ENCODE data around the gene CTNNA2. TPM values are rescaled to one million over a fixed set of nuclear protein-coding genes. Genes with fewer than 3 reads are reported as not detected.

CTNNA2 gene
- total and polyA plus RNA-seq, 9 of the 15 experiments (the other 6 are each of a cell fraction or from before 2014, with no cell fraction given): 0.03 to 0.40 (median 0.15) TPM

DNA sequence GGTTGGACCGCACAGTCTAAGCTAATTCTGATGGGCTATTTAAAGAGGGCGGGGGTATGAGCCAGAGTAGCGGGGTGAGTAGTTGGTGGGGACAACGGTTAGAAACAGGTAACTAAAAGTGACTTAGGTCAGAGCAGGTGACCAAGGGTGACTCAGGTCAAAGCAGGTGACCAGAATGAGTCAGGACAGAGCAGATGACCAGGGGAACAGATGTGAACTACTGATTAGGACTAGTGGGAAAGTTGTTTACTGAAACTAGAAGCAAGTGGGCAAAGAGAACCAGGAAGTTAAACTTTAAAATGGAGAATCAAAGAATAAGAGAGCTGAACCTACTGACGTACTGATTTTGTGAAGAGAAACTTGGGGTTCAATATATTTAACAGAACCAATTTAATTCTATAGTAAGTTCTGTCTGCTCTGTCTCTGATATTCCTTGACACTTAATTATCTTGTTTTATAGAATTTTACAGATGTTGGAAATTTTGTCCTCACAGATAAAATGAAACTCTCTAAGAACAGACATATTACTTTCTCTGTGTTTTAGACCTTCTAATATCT, 799.5 kb downstream of the CTNNA2 start (continued):
- no peak for TF ChIP-seq PRPF4 (IDR thresholded peaks at IDR 0.05; ENCODE audit: insufficient read depth, low read depth, low read length, poor library complexity, severe bottlenecking)
- TF ChIP-seq, protein P1, sequence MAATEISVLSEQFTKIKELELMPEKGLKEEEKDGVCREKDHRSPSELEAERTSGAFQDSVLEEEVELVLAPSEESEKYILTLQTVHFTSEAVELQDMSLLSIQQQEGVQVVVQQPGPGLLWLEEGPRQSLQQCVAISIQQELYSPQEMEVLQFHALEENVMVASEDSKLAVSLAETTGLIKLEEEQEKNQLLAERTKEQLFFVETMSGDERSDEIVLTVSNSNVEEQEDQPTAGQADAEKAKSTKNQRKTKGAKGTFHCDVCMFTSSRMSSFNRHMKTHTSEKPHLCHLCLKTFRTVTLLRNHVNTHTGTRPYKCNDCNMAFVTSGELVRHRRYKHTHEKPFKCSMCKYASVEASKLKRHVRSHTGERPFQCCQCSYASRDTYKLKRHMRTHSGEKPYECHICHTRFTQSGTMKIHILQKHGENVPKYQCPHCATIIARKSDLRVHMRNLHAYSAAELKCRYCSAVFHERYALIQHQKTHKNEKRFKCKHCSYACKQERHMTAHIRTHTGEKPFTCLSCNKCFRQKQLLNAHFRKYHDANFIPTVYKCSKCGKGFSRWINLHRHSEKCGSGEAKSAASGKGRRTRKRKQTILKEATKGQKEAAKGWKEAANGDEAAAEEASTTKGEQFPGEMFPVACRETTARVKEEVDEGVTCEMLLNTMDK (IDR thresholded peaks at IDR 0.05; ENCODE audit: borderline replicate concordance, insufficient read depth, low read depth, low read length, poor library complexity, severe bottlenecking): no peak
- no peak for TF ChIP-seq CCNT2 (IDR thresholded peaks at IDR 0.05; ENCODE audit: borderline replicate concordance, extremely low read depth, insufficient read length, low read depth, low read length)
- TF ChIP-seq SMARCC2 (IDR thresholded peaks at IDR 0.05; ENCODE audit: low read depth): peak; percentile 62; the same call in 1 of the 2 replicates
- TF ChIP-seq ESRRA (IDR thresholded peaks at IDR 0.05; ENCODE audit: borderline replicate concordance, low read depth): peak; percentile 47
- no peak for TF ChIP-seq CEBPG (CRISPR knock-in tag; IDR thresholded peaks at IDR 0.05)
- no peak for TF ChIP-seq CEBPG (tag; conservative IDR thresholded peaks at IDR 0.05 in 1 of 2, IDR thresholded peaks at IDR 0.05 in 1 of 2)
- TF ChIP-seq CBFA2T2 (conservative IDR thresholded peaks at IDR 0.05): peak; percentile 76
- peak; percentile 76 for TF ChIP-seq CBFA2T3 (IDR thresholded peaks at IDR 0.05)
- peak; percentile 79 for TF ChIP-seq TOE1 (IDR thresholded peaks at IDR 0.05; ENCODE audit: borderline replicate concordance)
- TF ChIP-seq TOE1 (CRISPR knock-in tag; IDR thresholded peaks at IDR 0.05; ENCODE audit: borderline replicate concordance, low read depth): no peak
- TF ChIP-seq ETV1 (tag; conservative IDR thresholded peaks at IDR 0.05; ENCODE audit: low read depth): 0 out of 2 replicates have a peak, but pooled peaks have one; percentile 8
- 0 out of 4 replicates have a peak, but pooled peaks of 1 of the 2 experiments have one; percentile 51 for TF ChIP-seq ARNT (IDR thresholded peaks at IDR 0.05)
- peak; percentile 78; the same call in 1 of the 2 replicates for TF ChIP-seq NCOA1 (IDR thresholded peaks at IDR 0.05; ENCODE audit: low read depth)
- peak; percentile 91 for TF ChIP-seq SMARCE1 (IDR thresholded peaks at IDR 0.05)
- TF ChIP-seq, protein P2, sequence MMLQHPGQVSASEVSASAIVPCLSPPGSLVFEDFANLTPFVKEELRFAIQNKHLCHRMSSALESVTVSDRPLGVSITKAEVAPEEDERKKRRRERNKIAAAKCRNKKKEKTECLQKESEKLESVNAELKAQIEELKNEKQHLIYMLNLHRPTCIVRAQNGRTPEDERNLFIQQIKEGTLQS (IDR thresholded peaks at IDR 0.05): peak; percentile 87
- TF ChIP-seq, protein P2 (CRISPR knock-in tag; conservative IDR thresholded peaks at IDR 0.05): no peak
- TF ChIP-seq PYGO2 (tag; IDR thresholded peaks at IDR 0.05): no peak
- no peak for TF ChIP-seq MXI1 (IDR thresholded peaks at IDR 0.05; ENCODE audit: low read depth, low read length)
- TF ChIP-seq ZNF12 (CRISPR knock-in tag; IDR thresholded peaks at IDR 0.05): no peak
- peak; percentile 58 for TF ChIP-seq NCOR1 (IDR thresholded peaks at IDR 0.05)
- TF ChIP-seq, protein P3, sequence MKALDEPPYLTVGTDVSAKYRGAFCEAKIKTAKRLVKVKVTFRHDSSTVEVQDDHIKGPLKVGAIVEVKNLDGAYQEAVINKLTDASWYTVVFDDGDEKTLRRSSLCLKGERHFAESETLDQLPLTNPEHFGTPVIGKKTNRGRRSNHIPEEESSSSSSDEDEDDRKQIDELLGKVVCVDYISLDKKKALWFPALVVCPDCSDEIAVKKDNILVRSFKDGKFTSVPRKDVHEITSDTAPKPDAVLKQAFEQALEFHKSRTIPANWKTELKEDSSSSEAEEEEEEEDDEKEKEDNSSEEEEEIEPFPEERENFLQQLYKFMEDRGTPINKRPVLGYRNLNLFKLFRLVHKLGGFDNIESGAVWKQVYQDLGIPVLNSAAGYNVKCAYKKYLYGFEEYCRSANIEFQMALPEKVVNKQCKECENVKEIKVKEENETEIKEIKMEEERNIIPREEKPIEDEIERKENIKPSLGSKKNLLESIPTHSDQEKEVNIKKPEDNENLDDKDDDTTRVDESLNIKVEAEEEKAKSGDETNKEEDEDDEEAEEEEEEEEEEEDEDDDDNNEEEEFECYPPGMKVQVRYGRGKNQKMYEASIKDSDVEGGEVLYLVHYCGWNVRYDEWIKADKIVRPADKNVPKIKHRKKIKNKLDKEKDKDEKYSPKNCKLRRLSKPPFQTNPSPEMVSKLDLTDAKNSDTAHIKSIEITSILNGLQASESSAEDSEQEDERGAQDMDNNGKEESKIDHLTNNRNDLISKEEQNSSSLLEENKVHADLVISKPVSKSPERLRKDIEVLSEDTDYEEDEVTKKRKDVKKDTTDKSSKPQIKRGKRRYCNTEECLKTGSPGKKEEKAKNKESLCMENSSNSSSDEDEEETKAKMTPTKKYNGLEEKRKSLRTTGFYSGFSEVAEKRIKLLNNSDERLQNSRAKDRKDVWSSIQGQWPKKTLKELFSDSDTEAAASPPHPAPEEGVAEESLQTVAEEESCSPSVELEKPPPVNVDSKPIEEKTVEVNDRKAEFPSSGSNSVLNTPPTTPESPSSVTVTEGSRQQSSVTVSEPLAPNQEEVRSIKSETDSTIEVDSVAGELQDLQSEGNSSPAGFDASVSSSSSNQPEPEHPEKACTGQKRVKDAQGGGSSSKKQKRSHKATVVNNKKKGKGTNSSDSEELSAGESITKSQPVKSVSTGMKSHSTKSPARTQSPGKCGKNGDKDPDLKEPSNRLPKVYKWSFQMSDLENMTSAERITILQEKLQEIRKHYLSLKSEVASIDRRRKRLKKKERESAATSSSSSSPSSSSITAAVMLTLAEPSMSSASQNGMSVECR (CRISPR knock-in tag; IDR thresholded peaks at IDR 0.05): no peak

Measured in K562 (cell line).